ENCODE results near the gene CDH22. TPM values are rescaled to one million over a fixed set of nuclear protein-coding genes. Genes with fewer than 3 reads are reported as not detected.

CDH22 gene
- total RNA-seq, 4 donors from 2014 or later, result 0.26 to 1.2 (median 0.35) TPM

DNA sequence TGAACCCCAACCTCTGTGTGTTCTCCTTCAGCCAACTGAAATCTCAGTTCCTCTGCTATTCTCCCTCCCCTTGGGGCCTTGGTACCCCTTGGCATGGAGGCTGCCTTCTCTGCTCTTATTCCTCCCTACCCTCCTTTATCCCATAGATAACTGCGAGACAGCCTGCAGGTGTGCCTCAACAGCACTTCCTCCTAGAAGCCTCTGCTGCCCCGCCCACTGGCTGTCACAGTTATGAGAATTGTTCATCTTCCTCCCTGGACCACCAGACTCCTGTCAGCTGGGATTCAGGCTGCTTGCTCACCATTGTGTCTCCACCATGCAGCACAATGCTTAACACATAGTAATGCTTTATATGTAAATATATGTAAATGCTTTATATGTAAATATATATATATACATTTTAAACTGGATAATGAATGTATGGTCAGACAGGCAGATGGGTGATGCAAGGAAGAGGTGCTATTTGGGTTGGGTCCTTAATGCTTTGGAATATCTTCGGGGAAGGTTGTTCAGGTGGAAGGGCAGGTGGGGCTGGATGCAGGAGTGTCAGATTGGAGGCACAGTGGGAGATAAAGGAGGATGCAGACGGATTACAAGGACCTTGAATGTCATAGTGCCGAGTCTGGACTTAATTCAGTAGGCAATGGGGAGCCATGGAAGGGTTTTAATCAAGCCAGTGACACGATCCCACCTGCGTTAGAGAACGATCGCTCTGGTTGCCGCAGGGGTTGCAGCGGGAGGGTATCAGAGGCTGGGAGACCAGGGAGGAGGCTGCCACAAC, 4.9 kb downstream of the CDH22 start:
- no peak for DNase-seq
- H3K4me1 ChIP-seq, result peaks cover 0 to 3% of the 10 kb centered on the region in 2 donors
- no peak for ATAC-seq
- H3K27ac ChIP-seq, result no peak overlapping the region
- H3K36me3 ChIP-seq, result no peaks in the 10 kb centered on the region
- intact Hi-C loops (cut with DNase I; ENCODE audit: low total_unique reads) (no loop called here), in situ Hi-C loops (cut with MboI; ENCODE audit: low sequenced_read_pairs in 4 of 4) (no loop called here)
- H3K9me3 ChIP-seq, result no peaks in the 10 kb centered on the region
- no peak overlapping the region for H3K4me3 ChIP-seq
- peaks cover 27 to 36% (median 28%) of the 10 kb centered on the region in 3 donors for H3K27me3 ChIP-seq
- TF ChIP-seq, protein P1, sequence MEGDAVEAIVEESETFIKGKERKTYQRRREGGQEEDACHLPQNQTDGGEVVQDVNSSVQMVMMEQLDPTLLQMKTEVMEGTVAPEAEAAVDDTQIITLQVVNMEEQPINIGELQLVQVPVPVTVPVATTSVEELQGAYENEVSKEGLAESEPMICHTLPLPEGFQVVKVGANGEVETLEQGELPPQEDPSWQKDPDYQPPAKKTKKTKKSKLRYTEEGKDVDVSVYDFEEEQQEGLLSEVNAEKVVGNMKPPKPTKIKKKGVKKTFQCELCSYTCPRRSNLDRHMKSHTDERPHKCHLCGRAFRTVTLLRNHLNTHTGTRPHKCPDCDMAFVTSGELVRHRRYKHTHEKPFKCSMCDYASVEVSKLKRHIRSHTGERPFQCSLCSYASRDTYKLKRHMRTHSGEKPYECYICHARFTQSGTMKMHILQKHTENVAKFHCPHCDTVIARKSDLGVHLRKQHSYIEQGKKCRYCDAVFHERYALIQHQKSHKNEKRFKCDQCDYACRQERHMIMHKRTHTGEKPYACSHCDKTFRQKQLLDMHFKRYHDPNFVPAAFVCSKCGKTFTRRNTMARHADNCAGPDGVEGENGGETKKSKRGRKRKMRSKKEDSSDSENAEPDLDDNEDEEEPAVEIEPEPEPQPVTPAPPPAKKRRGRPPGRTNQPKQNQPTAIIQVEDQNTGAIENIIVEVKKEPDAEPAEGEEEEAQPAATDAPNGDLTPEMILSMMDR (IDR thresholded peaks at IDR 0.05 in 4 of 5, conservative IDR thresholded peaks at IDR 0.05 in 1 of 5), result no peak
- TF ChIP-seq POLR2A (IDR thresholded peaks at IDR 0.05), result no peak

DNA sequence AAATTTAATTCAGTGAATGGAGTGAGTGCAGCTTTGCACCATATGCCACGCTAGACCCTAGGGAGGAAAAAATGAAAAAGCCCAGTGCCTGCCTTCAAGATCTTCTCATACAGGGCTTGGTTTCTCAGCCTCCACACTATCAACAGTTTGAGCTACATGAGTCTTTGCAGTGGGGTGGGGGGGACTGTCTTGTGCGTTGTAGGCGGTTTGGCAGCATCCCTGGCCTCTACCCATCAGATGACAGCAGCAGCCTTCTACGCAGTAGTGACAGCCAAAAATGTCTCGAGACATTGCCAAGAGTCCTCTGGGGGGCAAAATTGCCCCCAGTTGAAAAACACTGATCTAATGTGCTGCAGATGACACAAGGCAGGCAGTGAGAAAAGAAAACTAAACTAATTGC, 6.2 kb downstream of the CDH22 start:
- peaks cover 19 to 26% (median 20%) of the 10 kb centered on the region in 3 donors for H3K27me3 ChIP-seq
- H3K4me3 ChIP-seq, result no peak overlapping the region
- H3K4me1 ChIP-seq, result no peaks in the 10 kb centered on the region
- ATAC-seq, result no peak
- intact Hi-C loops (cut with DNase I; ENCODE audit: low total_unique reads) (no loop called here), in situ Hi-C loops (cut with MboI; ENCODE audit: low sequenced_read_pairs in 4 of 4) (no loop called here)
- H3K9me3 ChIP-seq, result no peaks in the 10 kb centered on the region
- TF ChIP-seq, protein P1 (IDR thresholded peaks at IDR 0.05 in 4 of 5, conservative IDR thresholded peaks at IDR 0.05 in 1 of 5), result no peak
- TF ChIP-seq POLR2A (IDR thresholded peaks at IDR 0.05), result no peak
- DNase-seq, result no peak
- H3K27ac ChIP-seq, result no peak overlapping the region
- no peaks in the 10 kb centered on the region for H3K36me3 ChIP-seq

DNA sequence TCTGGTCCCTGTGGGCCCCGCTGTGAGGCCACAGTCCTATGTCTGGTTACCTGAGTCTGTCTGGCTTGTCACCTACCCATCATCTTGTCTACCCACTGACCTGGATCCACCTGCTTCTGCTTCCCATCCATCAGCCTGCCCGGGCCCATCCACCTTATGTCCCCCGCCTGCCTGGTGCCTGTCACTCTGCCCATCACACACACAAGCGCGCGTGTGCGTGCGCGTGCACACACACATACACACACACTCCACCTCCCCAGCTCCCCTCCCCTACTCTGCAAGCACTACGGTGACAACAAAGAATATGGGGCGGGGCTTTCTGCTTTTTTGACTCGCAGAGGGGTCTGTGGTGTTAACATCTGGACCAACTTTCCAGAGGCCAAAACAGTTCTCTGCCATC, 8.0 kb downstream of the CDH22 start:
- intact Hi-C loops (cut with DNase I; ENCODE audit: low total_unique reads) (no loop called here), in situ Hi-C loops (cut with MboI; ENCODE audit: low sequenced_read_pairs in 4 of 4) (no loop called here)
- H3K4me1 ChIP-seq, result no peaks in the 10 kb centered on the region
- ATAC-seq, result no peak
- DNase-seq, result no peak
- no peaks in the 10 kb centered on the region for H3K36me3 ChIP-seq
- peaks cover under 1 to 16% (median 2%) of the 10 kb centered on the region in 3 donors for H3K27me3 ChIP-seq
- H3K27ac ChIP-seq, result no peak overlapping the region
- no peak for TF ChIP-seq POLR2A (IDR thresholded peaks at IDR 0.05)
- TF ChIP-seq, protein P1 (IDR thresholded peaks at IDR 0.05 in 4 of 5, conservative IDR thresholded peaks at IDR 0.05 in 1 of 5), result no peak
- H3K4me3 ChIP-seq, result no peak overlapping the region
- H3K9me3 ChIP-seq, result no peaks in the 10 kb centered on the region

DNA sequence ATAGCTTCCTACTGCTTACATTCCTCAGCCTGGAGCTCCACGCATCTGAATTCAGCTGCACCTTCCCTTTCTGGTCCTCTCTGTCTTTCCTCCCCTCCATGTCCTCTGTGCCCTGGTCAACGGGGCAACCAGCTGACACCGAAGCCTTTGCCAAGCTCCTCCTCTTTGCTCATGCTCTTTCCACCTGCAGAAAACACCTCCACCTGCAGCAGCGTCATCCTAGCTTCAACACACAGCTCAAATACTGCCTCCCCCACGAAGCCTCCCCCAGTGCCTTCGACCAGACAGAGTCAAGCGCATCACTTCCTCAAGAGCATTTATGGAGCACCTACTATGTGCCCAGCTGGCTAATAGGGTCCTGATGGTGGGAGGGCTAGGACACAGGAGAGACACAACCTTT, 9.2 kb downstream of the CDH22 start:
- no peaks in the 10 kb centered on the region for H3K36me3 ChIP-seq
- H3K27me3 ChIP-seq, result peaks cover 0 to 23% (median 7%) of the 10 kb centered on the region in 3 donors
- no peaks in the 10 kb centered on the region for H3K4me1 ChIP-seq
- intact Hi-C loops (cut with DNase I; ENCODE audit: low total_unique reads), result no loop called here
- in situ Hi-C loops (cut with MboI; ENCODE audit: low sequenced_read_pairs in 4 of 4), result no loop called here
- H3K9me3 ChIP-seq, result no peaks in the 10 kb centered on the region
- no peak for DNase-seq
- no peak overlapping the region for H3K27ac ChIP-seq
- ATAC-seq, result no peak
- no peak overlapping the region for H3K4me3 ChIP-seq
- no peak for TF ChIP-seq POLR2A (IDR thresholded peaks at IDR 0.05)
- TF ChIP-seq, protein P1 (IDR thresholded peaks at IDR 0.05 in 4 of 5, conservative IDR thresholded peaks at IDR 0.05 in 1 of 5), result no peak
